ENCODE measurements around the gene CTU2. TPM values are rescaled to one million over a fixed set of nuclear protein-coding genes. Genes with fewer than 3 reads are reported as not detected.

Gene CTU2
- total RNA-seq, 1 donor from 2014 or later = 20.6 TPM

- Mint-ChIP-seq H3K36me3 (ENCODE audit: unreplicated experiment) (peaks cover 25% of the 10 kb centered on the region), H3K4me1 (ENCODE audit: unreplicated experiment) (no peaks in the 10 kb centered on the region)
Measured at GRCh38 chr16:88719933-88720296, 13.6 kb downstream of the CTU2 start.

GRCh38 chr16:88720396-88720970 is 14.2 kb downstream of the CTU2 start:
- DNase-seq (ENCODE audit: extremely low spot score, unreplicated experiment) = no peak
- H3K36me3 Mint-ChIP-seq (ENCODE audit: unreplicated experiment) = peaks cover 24% of the 10 kb centered on the region
- H3K4me3 Mint-ChIP-seq (ENCODE audit: unreplicated experiment) = no peak overlapping the region
- no peaks in the 10 kb centered on the region for H3K27me3 Mint-ChIP-seq (ENCODE audit: unreplicated experiment)
- no peaks in the 10 kb centered on the region for H3K4me1 Mint-ChIP-seq (ENCODE audit: unreplicated experiment)
- no peak overlapping the region for H3K27ac Mint-ChIP-seq (ENCODE audit: unreplicated experiment)
- TF ChIP-seq CTCF (IDR thresholded peaks at IDR 0.05) = no peak
- no peaks in the 10 kb centered on the region for H3K9me3 Mint-ChIP-seq (ENCODE audit: unreplicated experiment)

More at GRCh38 chr16:88719933-88720296, 13.6 kb downstream of the CTU2 start:
- no peak for DNase-seq (ENCODE audit: extremely low spot score, unreplicated experiment)
- no peak overlapping the region for H3K27ac Mint-ChIP-seq (ENCODE audit: unreplicated experiment)
- H3K27me3 Mint-ChIP-seq (ENCODE audit: unreplicated experiment) = no peaks in the 10 kb centered on the region
- H3K4me3 Mint-ChIP-seq (ENCODE audit: unreplicated experiment) = no peak overlapping the region
- no peaks in the 10 kb centered on the region for H3K9me3 Mint-ChIP-seq (ENCODE audit: unreplicated experiment)
- no peak for TF ChIP-seq CTCF (IDR thresholded peaks at IDR 0.05)

- H3K36me3 Mint-ChIP-seq (ENCODE audit: unreplicated experiment) = peaks cover 26% of the 10 kb centered on the region
- DNase-seq (ENCODE audit: extremely low spot score, unreplicated experiment) = no peak
- H3K27ac Mint-ChIP-seq (ENCODE audit: unreplicated experiment) = no peak overlapping the region
- TF ChIP-seq CTCF (IDR thresholded peaks at IDR 0.05) = no peak
- H3K4me3 Mint-ChIP-seq (ENCODE audit: unreplicated experiment) = no peak overlapping the region
- no peaks in the 10 kb centered on the region for H3K27me3 Mint-ChIP-seq (ENCODE audit: unreplicated experiment)
- no peaks in the 10 kb centered on the region for H3K4me1 Mint-ChIP-seq (ENCODE audit: unreplicated experiment)
- H3K9me3 Mint-ChIP-seq (ENCODE audit: unreplicated experiment) = no peaks in the 10 kb centered on the region
Measured at GRCh38 chr16:88721236-88721635, 14.9 kb downstream of the CTU2 start.

GRCh38 chr16:88721815-88722755 is 15.8 kb downstream of the CTU2 start:
- TF ChIP-seq CTCF (IDR thresholded peaks at IDR 0.05) = no peak
- H3K36me3 Mint-ChIP-seq (ENCODE audit: unreplicated experiment) = peaks cover 25% of the 10 kb centered on the region
- H3K4me3 Mint-ChIP-seq (ENCODE audit: unreplicated experiment) = no peak overlapping the region
- no peaks in the 10 kb centered on the region for H3K4me1 Mint-ChIP-seq (ENCODE audit: unreplicated experiment)
- no peaks in the 10 kb centered on the region for H3K9me3 Mint-ChIP-seq (ENCODE audit: unreplicated experiment)
- no peaks in the 10 kb centered on the region for H3K27me3 Mint-ChIP-seq (ENCODE audit: unreplicated experiment)
- no peak overlapping the region for H3K27ac Mint-ChIP-seq (ENCODE audit: unreplicated experiment)
- DNase-seq (ENCODE audit: extremely low spot score, unreplicated experiment) = no peak

GRCh38 chr16:88722784-88723506 is 16.6 kb downstream of the CTU2 start:
- Mint-ChIP-seq H3K9me3 (ENCODE audit: unreplicated experiment) (no peaks in the 10 kb centered on the region), H3K36me3 (ENCODE audit: unreplicated experiment) (peaks cover 22% of the 10 kb centered on the region), H3K4me3 (ENCODE audit: unreplicated experiment) (no peak overlapping the region), H3K4me1 (ENCODE audit: unreplicated experiment) (peaks cover 5% of the 10 kb centered on the region), H3K27me3 (ENCODE audit: unreplicated experiment) (no peaks in the 10 kb centered on the region), H3K27ac (ENCODE audit: unreplicated experiment) (no peak overlapping the region)
- TF ChIP-seq CTCF (IDR thresholded peaks at IDR 0.05) = no peak
- no peak for DNase-seq (ENCODE audit: extremely low spot score, unreplicated experiment)

All from osteocyte (in vitro differentiated cells).